Heart left ventricle (tissue), 16 donors: Measurements from ENCODE around the gene RAP1GDS1. TPM values are rescaled to one million over a fixed set of nuclear protein-coding genes. Genes with fewer than 3 reads are reported as not detected.

Experiments used
- ATAC-seq, 4 donors: fragments of 200-7000 bp; cut with Tn5 transposase; one replicate each; pipeline ENCODE4 v1.9.1; 2020 to 2022; ENCODE audit warnings: moderate library complexity in 4 of 4, mild to moderate bottlenecking in 3 of 4, moderate number of reproducible peaks in 1 of 4
- DNase-seq, 5 donors: peaks; one replicate each; pipeline ENCODE4 v3.0.0-alpha.2; 2020
- H3K27ac ChIP-seq, 12 donors: fragments of 200-600 bp; sonication (generic) in 4 of 12; one replicate each; pipeline versions ENCODE4 v1.5.0 to v1.8.0; 2016 to 2022; ENCODE audit warnings: mild to moderate bottlenecking in 2 of 12
- H3K27me3 ChIP-seq, 9 donors: fragments of 200-600 bp; sonication (generic) in 2 of 9; one replicate each; pipeline versions ENCODE4 v1.5.1 to v1.8.0; 2016 to 2022; ENCODE audit warnings: mild to moderate bottlenecking in 3 of 9
- H3K36me3 ChIP-seq, 9 donors: fragments of 200-600 bp; sonication (generic) in 2 of 9; one replicate each; pipeline versions ENCODE4 v1.5.0 to v1.8.0; 2018 to 2022; ENCODE audit warnings: mild to moderate bottlenecking in 2 of 9
- H3K4me1 ChIP-seq, 12 donors: fragments of 200-600 bp; sonication (generic) in 4 of 12; one replicate each; pipeline versions ENCODE4 v1.5.0 to v1.8.0; 2016 to 2022; ENCODE audit warnings: mild to moderate bottlenecking in 3 of 12
- H3K4me3 ChIP-seq, 12 donors: fragments of 200-600 bp; sonication (generic) in 4 of 12; one replicate each; pipeline versions ENCODE4 v1.5.0 to v1.8.0; 2017 to 2022; ENCODE audit warnings: mild to moderate bottlenecking in 9 of 12, moderate library complexity in 4 of 12
- H3K9me3 ChIP-seq, 12 donors: fragments of 200-600 bp; sonication (generic) in 4 of 12; one replicate each; pipeline versions ENCODE4 v1.5.0 to v1.8.0; 2016 to 2022; ENCODE audit warnings: mild to moderate bottlenecking in 1 of 12
- CTCF ChIP-seq, 12 donors: fragments of 200-600 bp; sonication (generic) in 4 of 12; IDR thresholded peaks; one replicate each; pipeline versions ENCODE4 v1.5.0 to v1.8.0; 2018 to 2022; ENCODE audit warnings: antibody characterized with exemption in 12 of 12, mild to moderate bottlenecking in 5 of 12
- POLR2A ChIP-seq, 2 donors: fragments of 450-650 bp; IDR thresholded peaks; one replicate each; pipeline ENCODE4 v1.6.1; 2017; ENCODE audit warnings: antibody characterized with exemption in 2 of 2, mild to moderate bottlenecking in 2 of 2, moderate library complexity in 2 of 2
- WGBS, 4 donors: extraction: QIAGEN DNeasy Blood & Tissue Kit in 2 of 4; methylation state at CpG; one replicate each; pipeline versions ENCODE4 v1.1.5 to v1.1.7; 2013 to 2018; 5-methylcytosine and 5-hydroxymethylcytosine counted together
- intact Hi-C, 10 donors: fragments of 100-400 bp; cut with DNase I; formaldehyde crosslinking; loops; one replicate each; pipeline versions ENCODE4 v1.11.1 to v1.14.2; 2022
- polyA plus RNA-seq, 2 donors: library from polyadenylated mRNA; stranded (reverse); fragments of 200-250 nt; gene quantifications; one replicate each; pipeline ENCODE4 v1.2.3, GENCODE V29; 2013
- total RNA-seq, 9 donors: library from RNA; depleted of rRNA in 2 of 9; stranded (reverse); fragments of >200 nt in 2 of 9; fragmentation: NEBNext Ultra II Directional in 3 of 9; extraction: Animal tissue kit (Norgen Biotek cat#: 25700) in 3 of 9; gene quantifications; one replicate each; pipeline versions ENCODE4 v1.1.0 to v1.2.4, GENCODE V29; 2016 to 2023
- donor health status: ischemic (EF 13 %, LVEDD 7.1; RV severe dilation, severe dysfunction).
- donor health status: healthy with polysubstance abuse.
- donor health status: DM: no; HTN: yes; CAD: no.
- donor health status: DM: no; HTN: no; CAD: no.
- donor health status: ischemic (EF 25% LVEDD 6.9; RV normal size, moderate dysfunction).
- donor health status: ischemic (EF 25% LVEDD 5.7; RV mildly dilated, moderate dysfunction).
- donor health status: healthy.
- donor health status: DM: yes; HTN: yes; CAD: no.
- donor health status: ischemic (EF 35%, LVEDD 5.7; RV mildly dilated, moderate dysfunction).
- donor health status: nonischemic (EF 11% LVEDD 7.7; RV severe dilation, severe dysfunction).
- donor health status: DM: yes; HTN: yes; CAD: no.
- donor health status: PGD.
- donor health status: ischemic (EF 29% LVEDD 5.4; RV normal size, mild dysfunction).
- donor health status: nonischemic (EF 23%, LVEDD 6.1; RV moderate dilation, normal function).

Gene RAP1GDS1
- total and polyA plus RNA-seq, 11 donors: 4.2 to 26.6 (median 12.5) TPM

GRCh38 chr4:98480535-98480934 lies 219.4 kb downstream of the RAP1GDS1 start:
- TF ChIP-seq CTCF (IDR thresholded peaks at IDR 0.05) (no peak), POLR2A (IDR thresholded peaks at IDR 0.05) (no peak)
- H3K4me1 ChIP-seq: no peaks in the 10 kb centered on the region
- no peak overlapping the region for H3K4me3 ChIP-seq
- intact Hi-C loops: no loop called here
- no peaks in the 10 kb centered on the region for H3K9me3 ChIP-seq
- H3K36me3 ChIP-seq: peaks cover 0 to 5% (median 0%) of the 10 kb centered on the region in 9 donors
- DNase-seq (no peak), ATAC-seq (no peak)
- WGBS, 4 donors: 87 to 95% (median 90%) methylated on average over 5 of the region's 5 CpGs
- no peaks in the 10 kb centered on the region for H3K27me3 ChIP-seq
- H3K27ac ChIP-seq: no peak overlapping the region

- Histone ChIP-seq H3K4me1 (no peaks in the 10 kb centered on the region), H3K4me3 (no peak overlapping the region), H3K36me3 (no peaks in the 10 kb centered on the region), H3K9me3 (no peaks in the 10 kb centered on the region), H3K27ac (no peak overlapping the region), H3K27me3 (no peaks in the 10 kb centered on the region)
- intact Hi-C loops: no loop called here
- ATAC-seq (peak in 2 of 4 donors; percentile 59 to 74), DNase-seq (peak in 1 of 5 donors; percentile 33)
- TF ChIP-seq CTCF (IDR thresholded peaks at IDR 0.05) (no peak), POLR2A (IDR thresholded peaks at IDR 0.05) (no peak)
- 43 to 52% (median 46%) methylated on average over 3 of the region's 3 CpGs for WGBS, 4 donors
Measured at GRCh38 chr4:98481167-98481566, 220.0 kb downstream of the RAP1GDS1 start.

DNA sequence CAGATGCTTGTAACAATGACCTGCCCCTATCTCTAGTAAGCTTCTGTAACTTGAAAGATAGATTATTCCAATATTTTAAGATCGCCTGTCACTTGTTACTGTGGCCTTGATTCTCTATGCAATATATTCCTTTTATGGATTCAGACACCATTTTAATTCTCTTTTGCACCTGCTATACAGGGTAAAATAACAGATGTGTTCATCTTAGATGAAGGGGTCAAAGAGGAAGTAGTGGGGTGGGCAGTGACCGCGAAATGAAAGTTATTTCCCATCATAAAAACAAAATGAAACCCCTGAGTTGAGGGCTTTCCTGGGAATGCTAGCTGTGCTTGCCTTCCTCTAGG lies 221.3 kb downstream of the RAP1GDS1 start:
- DNase-seq: no peak
- no peak for ATAC-seq
- no peak for TF ChIP-seq CTCF (IDR thresholded peaks at IDR 0.05)
- no peak for TF ChIP-seq POLR2A (IDR thresholded peaks at IDR 0.05)
- Histone ChIP-seq H3K4me1 (no peaks in the 10 kb centered on the region), H3K27ac (no peak overlapping the region), H3K9me3 (no peaks in the 10 kb centered on the region), H3K36me3 (no peaks in the 10 kb centered on the region), H3K4me3 (no peak overlapping the region), H3K27me3 (no peaks in the 10 kb centered on the region)
- WGBS, 4 donors: 80 to 87% (median 87%) methylated on average over 3 of the region's 3 CpGs
- intact Hi-C loops: no loop called here

- DNase-seq: no peak
- H3K9me3 ChIP-seq: no peaks in the 10 kb centered on the region
- ATAC-seq: no peak
- TF ChIP-seq POLR2A (IDR thresholded peaks at IDR 0.05): no peak
- TF ChIP-seq CTCF (IDR thresholded peaks at IDR 0.05): no peak
- H3K4me3 ChIP-seq: no peak overlapping the region
- no peaks in the 10 kb centered on the region for H3K27me3 ChIP-seq
- no peaks in the 10 kb centered on the region for H3K36me3 ChIP-seq
- no peaks in the 10 kb centered on the region for H3K4me1 ChIP-seq
- intact Hi-C loops: no loop called here
- 93 to 96% (median 94%) methylated on average over 10 of the region's 10 CpGs for WGBS, 4 donors
- H3K27ac ChIP-seq: no peak overlapping the region
Measured at GRCh38 chr4:98482847-98483806, 221.9 kb downstream of the RAP1GDS1 start.
